Activated CD4-positive, alpha-beta T cell treated with anti-CD3 and anti-CD28 coated beads, Interleukin-2, amount 50 U/mL, for 48 hours (primary cell): Measurements from ENCODE around the gene TRHDE.
"Not testable (repeated sequence)": the region's sequence is repeated elsewhere in the genome, so short reads cannot be mapped to it uniquely, and the experiment has no call there.

Source experiments
- DNase-seq, 2 experiments: peaks; one replicate each; pipeline ENCODE4 v3.0.0-alpha.2; 2020

TRHDE gene

GRCh38 chr12:72631926-72632685 is 359.9 kb downstream of the TRHDE start:
- DNase-seq, result no peak

- DNase-seq, result no peak
Measured at GRCh38 chr12:72642706-72643105, 370.5 kb downstream of the TRHDE start.

GRCh38 chr12:72647139-72647538 is 375.0 kb downstream of the TRHDE start:
- no peak for DNase-seq

- no peak for DNase-seq
Measured at GRCh38 chr12:72658615-72659014, 386.4 kb downstream of the TRHDE start.

- not testable (repeated sequence) for DNase-seq
Measured at GRCh38 chr12:72660174-72660573, 388.0 kb downstream of the TRHDE start.

GRCh38 chr12:72673853-72674252 is 401.7 kb downstream of the TRHDE start:
- no peak for DNase-seq

GRCh38 chr12:72676556-72676955 is 404.4 kb downstream of the TRHDE start:
- no peak for DNase-seq

- DNase-seq, result no peak
Measured at GRCh38 chr12:72677139-72677538, 405.0 kb downstream of the TRHDE start.

GRCh38 chr12:72677846-72678245 is 405.7 kb downstream of the TRHDE start:
- no peak for DNase-seq

- DNase-seq, result no peak
Measured at GRCh38 chr12:72679147-72679757, 407.1 kb downstream of the TRHDE start.

GRCh38 chr12:72681028-72681427 is 408.9 kb downstream of the TRHDE start:
- no peak for DNase-seq

GRCh38 chr12:72684491-72684890 is 412.3 kb downstream of the TRHDE start:
- DNase-seq, result no peak

- DNase-seq, result no peak
Measured at GRCh38 chr12:72692338-72692737, 420.2 kb downstream of the TRHDE start.

GRCh38 chr12:72694193-72694592 is 422.0 kb downstream of the TRHDE start:
- DNase-seq, result no peak

- DNase-seq, result no peak
Measured at GRCh38 chr12:72699362-72699761, 427.2 kb downstream of the TRHDE start.

GRCh38 chr12:72712025-72712424 is 439.9 kb downstream of the TRHDE start:
- not testable (repeated sequence) for DNase-seq

GRCh38 chr12:72716221-72716620 is 444.1 kb downstream of the TRHDE start:
- DNase-seq, result no peak

- no peak for DNase-seq
Measured at GRCh38 chr12:72717036-72717435, 444.9 kb downstream of the TRHDE start.
